ENCODE data around the gene TES.
"Not testable (repeated sequence)": the region's sequence is repeated elsewhere in the genome, so short reads cannot be mapped to it uniquely, and the experiment has no call there.

The TES gene

GRCh38 chr7:116242759-116243158 lies 32.4 kb downstream of the TES start:
- TF ChIP-seq JUND (IDR thresholded peaks at IDR 0.05; ENCODE audit: low read depth): no peak
- no peak for DNase-seq (ENCODE audit: low read depth in 1 of 2, low spot score in 1 of 2)
- in situ Hi-C loops (cut with HindIII; ENCODE audit: low pct_unique_long_range_greater_than_20kb, low sequenced_read_pairs): no loop called here

GRCh38 chr7:116244803-116245202 lies 34.5 kb downstream of the TES start:
- in situ Hi-C loops (cut with HindIII; ENCODE audit: low pct_unique_long_range_greater_than_20kb, low sequenced_read_pairs); DNase-seq (ENCODE audit: low read depth in 1 of 2, low spot score in 1 of 2): not testable (repeated sequence)

- no peak for DNase-seq (ENCODE audit: low read depth in 1 of 2, low spot score in 1 of 2)
- TF ChIP-seq JUND (IDR thresholded peaks at IDR 0.05; ENCODE audit: low read depth): no peak
- in situ Hi-C loops (cut with HindIII; ENCODE audit: low pct_unique_long_range_greater_than_20kb, low sequenced_read_pairs): no loop called here
These were observed 36.0 kb downstream of the TES start for GRCh38 chr7:116246357-116246756.

- in situ Hi-C loops (cut with HindIII; ENCODE audit: low pct_unique_long_range_greater_than_20kb, low sequenced_read_pairs): no loop called here
- peak in 1 of 2 experiments; percentile 65 for DNase-seq (ENCODE audit: low read depth in 1 of 2, low spot score in 1 of 2)
- no peak for TF ChIP-seq JUND (IDR thresholded peaks at IDR 0.05; ENCODE audit: low read depth)
These were observed 39.7 kb downstream of the TES start for GRCh38 chr7:116249969-116250553.

- no peak for TF ChIP-seq JUND (IDR thresholded peaks at IDR 0.05; ENCODE audit: low read depth)
- DNase-seq (ENCODE audit: low read depth in 1 of 2, low spot score in 1 of 2): no peak
- in situ Hi-C loops (cut with HindIII; ENCODE audit: low pct_unique_long_range_greater_than_20kb, low sequenced_read_pairs): no loop called here
These were observed 41.3 kb downstream of the TES start for GRCh38 chr7:116251675-116252074.

- no peak for TF ChIP-seq JUND (IDR thresholded peaks at IDR 0.05; ENCODE audit: low read depth)
- no peak for DNase-seq (ENCODE audit: low read depth in 1 of 2, low spot score in 1 of 2)
- in situ Hi-C loops (cut with HindIII; ENCODE audit: low pct_unique_long_range_greater_than_20kb, low sequenced_read_pairs): no loop called here
These were observed 41.9 kb downstream of the TES start for GRCh38 chr7:116252249-116252648.

GRCh38 chr7:116257156-116257555 lies 46.8 kb downstream of the TES start:
- in situ Hi-C loops (cut with HindIII; ENCODE audit: low pct_unique_long_range_greater_than_20kb, low sequenced_read_pairs): no loop called here
- no peak for TF ChIP-seq JUND (IDR thresholded peaks at IDR 0.05; ENCODE audit: low read depth)
- no peak for DNase-seq (ENCODE audit: low read depth in 1 of 2, low spot score in 1 of 2)

- in situ Hi-C loops (cut with HindIII; ENCODE audit: low pct_unique_long_range_greater_than_20kb, low sequenced_read_pairs): no loop called here
- peak in 1 of 2 experiments; percentile 45 for DNase-seq (ENCODE audit: low read depth in 1 of 2, low spot score in 1 of 2)
These were observed 48.4 kb downstream of the TES start for GRCh38 chr7:116258734-116259133.

GRCh38 chr7:116259156-116259870 lies 49.0 kb downstream of the TES start:
- in situ Hi-C loops (cut with HindIII; ENCODE audit: low pct_unique_long_range_greater_than_20kb, low sequenced_read_pairs): no loop called here
- no peak for DNase-seq (ENCODE audit: low read depth in 1 of 2, low spot score in 1 of 2)
- no peak for TF ChIP-seq JUND (IDR thresholded peaks at IDR 0.05; ENCODE audit: low read depth)

More at GRCh38 chr7:116258734-116259133, 48.4 kb downstream of the TES start:
- no peak for TF ChIP-seq JUND (IDR thresholded peaks at IDR 0.05; ENCODE audit: low read depth)

- no peak for TF ChIP-seq JUND (IDR thresholded peaks at IDR 0.05; ENCODE audit: low read depth)
- in situ Hi-C loops (cut with HindIII; ENCODE audit: low pct_unique_long_range_greater_than_20kb, low sequenced_read_pairs): no loop called here
- DNase-seq (ENCODE audit: low read depth in 1 of 2, low spot score in 1 of 2): no peak
These were observed 49.6 kb downstream of the TES start for GRCh38 chr7:116259871-116260440.

- no peak for DNase-seq (ENCODE audit: low read depth in 1 of 2, low spot score in 1 of 2)
- in situ Hi-C loops (cut with HindIII; ENCODE audit: low pct_unique_long_range_greater_than_20kb, low sequenced_read_pairs): no loop called here
- no peak for TF ChIP-seq JUND (IDR thresholded peaks at IDR 0.05; ENCODE audit: low read depth)
These were observed 51.6 kb downstream of the TES start for GRCh38 chr7:116261904-116262303.

- in situ Hi-C loops (cut with HindIII; ENCODE audit: low pct_unique_long_range_greater_than_20kb, low sequenced_read_pairs): no loop called here
- TF ChIP-seq JUND (IDR thresholded peaks at IDR 0.05; ENCODE audit: low read depth): no peak
- no peak for DNase-seq (ENCODE audit: low read depth in 1 of 2, low spot score in 1 of 2)
These were observed 55.5 kb downstream of the TES start for GRCh38 chr7:116265881-116266280.

- no peak for TF ChIP-seq JUND (IDR thresholded peaks at IDR 0.05; ENCODE audit: low read depth)
- in situ Hi-C loops (cut with HindIII; ENCODE audit: low pct_unique_long_range_greater_than_20kb, low sequenced_read_pairs): no loop called here
These were observed 59.1 kb downstream of the TES start for GRCh38 chr7:116269466-116269865.

More at GRCh38 chr7:116269466-116269865, 59.1 kb downstream of the TES start:
- DNase-seq (ENCODE audit: low read depth in 1 of 2, low spot score in 1 of 2): no peak

Measured in T47D (cell line).